GM21786 (cell line): ENCODE results near the gene LPO.

Experiments used
- ATAC-seq: cut with Tn5 transposase; IDR thresholded peaks from one replicate; pipeline ENCODE4 v1.9.1; 2021; ENCODE audit not compliant: unreplicated experiment

LPO gene

DNA sequence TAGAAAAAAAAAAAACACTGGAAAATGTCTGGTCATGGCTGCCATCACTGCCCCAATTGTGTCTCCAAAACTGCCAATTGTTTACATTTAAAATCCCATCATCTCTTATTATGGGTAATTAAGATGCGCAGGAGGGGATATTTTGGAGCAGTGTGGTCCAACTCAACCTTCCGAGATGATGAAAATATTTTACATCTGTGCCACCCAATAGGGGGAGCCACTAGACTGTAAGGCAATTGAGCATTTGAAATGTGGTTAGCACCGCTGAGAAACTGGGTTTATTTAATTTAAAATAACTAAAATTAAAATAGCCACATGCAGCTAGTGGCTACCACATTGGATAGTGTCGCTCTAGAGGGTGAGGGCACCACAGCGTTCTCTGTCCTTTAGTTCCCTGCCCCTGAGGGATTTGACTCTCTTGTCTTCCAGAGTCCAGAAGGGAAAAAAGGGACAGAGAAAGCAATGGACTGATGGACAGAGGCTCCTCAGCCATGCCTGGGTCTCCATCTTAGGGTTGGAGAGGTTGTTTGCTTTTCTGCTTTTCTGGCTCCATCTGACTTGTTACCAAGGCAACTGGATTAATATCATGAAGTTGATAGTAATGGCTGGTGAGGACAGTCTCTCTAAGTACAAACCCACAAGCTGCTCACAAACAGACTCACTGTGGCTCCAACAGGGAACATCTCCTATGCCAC, 38.9 kb downstream of the LPO start:
- no peak for ATAC-seq

DNA sequence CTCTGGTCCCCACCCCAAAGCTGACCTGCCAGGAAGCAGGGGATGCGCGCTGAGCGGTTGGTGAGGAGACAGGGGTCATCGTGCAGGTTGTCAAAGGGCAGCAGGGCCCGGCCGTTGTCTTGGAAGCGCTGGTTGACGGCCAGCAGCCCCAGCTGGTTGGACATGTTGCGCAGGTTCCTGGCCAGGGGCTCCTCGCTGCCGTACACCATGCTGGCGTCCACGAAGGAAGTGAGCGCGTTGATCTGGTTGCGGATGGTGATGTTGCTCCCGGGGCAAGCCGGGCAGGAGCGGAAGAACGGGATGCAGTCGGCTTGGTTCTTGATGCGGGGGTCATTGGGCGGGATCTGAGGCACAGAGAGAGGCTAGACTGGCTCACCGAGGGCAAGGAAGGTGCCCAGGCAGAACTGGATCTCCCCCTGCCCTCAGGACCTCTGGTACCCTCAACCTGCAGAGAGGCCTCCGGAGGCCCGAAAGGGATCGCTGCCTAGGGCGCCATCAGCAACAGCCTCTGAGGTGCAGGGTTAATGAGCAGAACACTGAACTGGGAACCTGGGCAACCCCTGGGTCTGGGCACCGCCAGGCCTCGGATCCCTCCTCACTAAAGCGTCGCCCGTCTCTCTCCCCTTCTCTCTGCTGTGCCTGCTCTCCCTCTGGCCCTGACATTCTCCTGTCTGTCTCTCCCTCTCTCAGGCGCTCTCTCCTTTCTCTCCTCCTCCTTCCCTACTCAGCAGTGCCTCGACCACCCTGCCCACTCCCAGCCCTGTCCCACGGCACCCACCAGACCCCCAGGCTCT, 39.6 kb downstream of the LPO start:
- ATAC-seq = no peak

DNA sequence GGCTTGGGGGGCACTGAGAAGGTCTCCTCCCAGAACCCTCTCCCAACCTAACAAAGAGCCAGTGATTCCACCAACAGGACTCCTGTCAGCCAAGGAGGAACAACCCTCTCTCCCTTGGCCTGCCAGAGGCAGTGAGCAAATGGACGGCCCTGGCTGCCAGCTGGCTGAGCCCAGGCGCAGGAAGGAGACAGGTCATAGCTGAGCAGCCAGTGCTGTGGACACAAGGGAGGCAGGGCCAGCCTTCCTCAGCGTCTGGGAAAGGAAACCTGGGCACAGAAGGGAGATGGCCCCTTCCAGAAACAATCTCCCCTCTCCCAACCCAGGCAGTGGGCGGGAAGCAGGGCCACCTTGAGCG, 40.3 kb downstream of the LPO start:
- ATAC-seq = no peak

DNA sequence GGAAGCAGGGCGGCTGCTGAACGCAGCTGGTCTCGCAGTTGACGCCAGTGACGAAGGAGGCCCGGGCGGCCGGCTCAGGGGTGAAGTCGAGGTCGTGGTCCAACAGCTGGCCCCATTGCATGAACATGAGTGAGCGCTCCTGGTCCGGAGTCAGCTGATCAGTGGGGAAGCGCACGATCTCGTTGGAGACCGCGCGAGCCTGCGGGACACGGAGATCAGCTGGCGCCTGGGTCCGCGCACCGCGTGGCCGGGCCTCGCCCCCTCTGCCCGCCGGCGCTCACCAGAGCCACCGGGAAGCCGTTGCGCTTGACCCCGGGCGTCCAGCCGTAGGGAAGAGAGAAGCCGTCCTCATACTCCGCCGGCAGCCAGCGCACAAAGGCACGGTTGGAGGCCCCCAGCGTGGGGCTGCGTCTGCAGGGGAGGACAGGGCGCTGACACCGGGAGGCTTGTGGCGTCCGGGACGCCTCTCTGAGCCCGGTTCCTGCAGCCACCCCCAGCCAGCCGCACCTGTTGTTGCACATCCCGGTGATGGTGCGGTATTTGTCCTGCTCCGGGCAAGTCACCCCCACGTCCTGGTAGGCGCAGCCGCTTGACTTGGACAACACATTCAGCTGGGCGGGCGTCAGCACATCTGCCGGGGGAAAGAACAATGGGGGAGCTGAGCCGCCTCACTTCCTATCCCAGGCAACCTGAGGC, 40.8 kb downstream of the LPO start:
- no peak for ATAC-seq

DNA sequence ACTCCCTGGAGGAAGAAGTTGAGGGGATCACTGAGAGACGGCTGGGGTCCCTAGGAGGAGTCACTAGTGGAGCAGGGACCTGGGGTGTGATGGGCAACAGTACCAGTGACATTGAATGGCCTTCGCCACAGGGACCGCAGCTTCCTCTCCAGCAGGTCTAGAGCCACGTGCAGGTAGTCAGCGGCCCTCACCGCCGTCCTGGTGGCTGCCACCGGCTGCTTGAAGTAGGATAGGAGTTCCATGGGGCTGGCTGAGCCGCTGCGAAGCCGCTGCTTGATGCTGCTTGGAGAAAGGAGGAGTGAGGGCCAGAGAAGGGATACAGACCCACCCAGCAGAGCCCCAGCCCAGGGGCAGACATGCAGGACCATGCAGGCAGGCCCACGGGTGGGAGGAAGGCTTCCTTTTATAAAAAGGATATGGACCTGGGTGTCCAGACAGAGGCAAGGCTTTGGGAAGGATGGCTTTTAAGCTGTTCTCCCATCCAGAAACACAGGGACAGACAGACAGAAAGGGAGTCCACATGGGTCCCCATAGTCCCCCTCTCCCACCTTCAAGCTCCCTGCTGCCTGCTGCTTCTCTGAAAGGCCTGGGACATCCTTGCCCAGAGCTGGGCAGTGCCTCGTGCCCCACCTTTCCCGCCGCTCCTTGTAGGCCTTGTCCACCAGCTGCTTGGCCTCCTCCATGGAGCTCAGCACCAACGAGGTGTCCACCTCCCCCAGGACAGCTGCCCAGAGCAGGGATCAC, 41.5 kb downstream of the LPO start:
- no peak for ATAC-seq

DNA sequence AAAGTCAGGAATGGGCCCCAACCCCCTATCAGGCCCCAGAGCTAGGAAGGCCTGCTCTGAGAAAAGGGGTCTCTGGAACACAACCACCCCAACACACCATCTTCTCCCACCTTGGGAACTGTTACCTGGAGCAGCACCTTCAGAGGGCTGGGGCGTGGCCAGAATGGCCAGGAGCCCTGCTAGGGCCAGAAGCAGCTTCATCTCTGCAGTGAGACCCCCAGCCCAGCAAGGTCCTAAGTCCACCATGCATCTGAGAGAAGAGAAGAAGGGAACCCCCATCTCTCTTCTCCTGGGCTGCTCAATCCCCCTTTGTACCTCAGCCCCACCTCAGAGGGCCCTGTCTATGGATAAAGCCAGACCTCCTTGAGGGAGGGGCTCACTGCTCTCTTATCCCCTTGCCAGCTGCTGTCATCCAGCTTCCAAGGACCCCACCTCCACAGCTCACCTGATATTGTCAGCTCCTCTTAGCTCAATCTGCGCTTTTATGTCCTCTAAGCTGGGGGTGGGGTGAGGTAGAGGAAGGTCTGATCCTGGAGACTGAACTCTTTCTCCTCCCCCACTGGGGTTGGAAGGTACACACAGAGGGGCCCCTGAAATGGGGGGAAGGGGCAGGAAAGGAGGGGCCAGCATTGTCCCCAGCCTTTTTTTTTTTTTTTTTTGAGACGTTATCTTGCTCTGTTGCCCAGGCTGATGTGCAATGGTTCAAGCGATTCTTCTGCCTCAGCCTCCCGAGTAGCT, 42.3 kb downstream of the LPO start, which contains the start of gene MPO:
TSS of gene MPO (minus strand) at position 456 of the 738 bp plus-strand sequence. CDS start at position 279, 177 bp downstream.
- no peak for ATAC-seq

DNA sequence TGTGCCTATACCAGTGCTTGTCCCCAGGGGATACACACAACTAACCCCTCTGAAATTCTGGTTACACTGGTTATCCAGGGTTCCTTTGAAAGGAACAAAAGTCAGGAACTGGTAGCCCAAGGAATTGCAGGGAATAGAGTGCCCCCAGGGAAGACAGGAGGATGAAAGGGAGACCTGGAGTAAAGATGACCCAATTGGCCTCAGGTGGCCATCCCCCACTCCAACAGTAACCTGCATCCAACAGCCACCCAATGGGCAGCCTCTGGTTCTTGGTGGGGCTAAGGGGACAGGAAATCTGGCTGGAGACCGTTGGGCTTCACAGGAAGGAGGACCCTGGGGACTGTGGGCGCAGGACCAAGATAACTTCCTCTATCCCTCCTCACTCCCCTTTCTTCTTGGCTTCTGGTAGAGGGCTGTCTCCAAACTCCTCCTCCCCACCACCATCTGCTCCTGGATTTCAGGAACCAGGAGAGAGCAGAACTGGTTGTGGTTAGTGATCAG, 43.2 kb downstream of the LPO start:
- no peak for ATAC-seq

DNA sequence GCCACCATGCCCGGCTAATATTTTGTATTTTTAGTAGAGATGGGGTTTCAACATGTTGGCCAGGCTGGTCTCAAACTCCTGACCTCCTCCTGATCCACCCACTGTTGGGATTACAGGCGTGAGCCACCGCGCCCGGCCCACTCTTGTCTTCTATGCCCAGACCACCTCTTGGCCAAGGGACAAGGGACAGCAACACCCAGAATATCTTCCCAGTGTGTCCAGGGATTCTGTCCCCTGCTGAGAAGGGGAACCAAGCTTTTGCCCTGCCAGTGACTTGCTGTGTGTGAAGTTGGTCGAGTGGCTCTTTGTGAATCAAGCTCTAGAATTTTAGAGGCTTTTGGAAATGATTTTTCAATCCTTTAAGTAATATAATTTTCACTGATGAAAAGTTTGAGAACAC, 44.1 kb downstream of the LPO start:
- ATAC-seq = no peak

DNA sequence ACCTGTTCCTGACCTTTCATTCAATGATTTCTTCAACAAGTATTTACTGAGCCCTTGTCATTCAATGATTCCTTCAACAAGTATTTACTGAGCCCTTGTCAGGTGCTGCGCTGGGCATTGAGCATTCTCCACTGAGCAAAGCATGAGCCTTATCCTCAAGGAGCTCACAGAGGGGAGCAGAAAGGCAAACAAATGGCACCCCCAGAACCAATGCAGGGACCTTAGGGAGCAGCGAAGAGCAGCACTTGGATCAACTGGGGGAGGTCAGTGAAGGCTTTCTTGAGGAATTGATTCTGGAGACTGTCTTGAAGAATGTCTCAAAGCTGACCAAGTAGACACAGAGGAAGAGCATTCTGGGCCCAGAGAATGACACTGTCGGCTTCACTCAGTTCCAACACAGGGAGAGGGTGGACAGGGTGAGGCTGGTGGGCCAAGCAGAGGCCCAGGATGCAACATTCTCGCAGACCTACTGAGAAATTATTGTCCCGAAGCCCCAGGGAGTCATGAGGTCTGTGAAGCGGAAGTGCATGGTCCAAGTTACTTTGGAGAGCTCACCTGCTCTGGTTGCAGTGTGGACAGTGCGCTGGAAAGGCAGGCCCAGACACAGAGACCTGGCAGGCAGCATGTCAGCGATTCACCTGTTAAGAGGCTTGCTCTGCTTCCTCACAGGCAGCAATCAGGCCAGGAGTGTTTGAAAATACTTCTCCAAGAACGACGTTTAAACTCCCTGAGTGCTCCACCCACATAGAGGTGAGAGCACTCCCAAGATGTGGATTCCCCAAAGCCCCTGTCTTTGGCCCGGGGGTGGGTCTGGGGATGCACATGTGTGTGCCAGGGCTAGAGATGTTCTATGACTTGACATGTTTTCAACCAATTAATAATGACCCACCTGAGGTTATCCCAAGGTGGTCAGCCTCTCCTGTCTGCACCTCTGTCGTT, 45.6 kb downstream of the LPO start:
- ATAC-seq = no peak

DNA sequence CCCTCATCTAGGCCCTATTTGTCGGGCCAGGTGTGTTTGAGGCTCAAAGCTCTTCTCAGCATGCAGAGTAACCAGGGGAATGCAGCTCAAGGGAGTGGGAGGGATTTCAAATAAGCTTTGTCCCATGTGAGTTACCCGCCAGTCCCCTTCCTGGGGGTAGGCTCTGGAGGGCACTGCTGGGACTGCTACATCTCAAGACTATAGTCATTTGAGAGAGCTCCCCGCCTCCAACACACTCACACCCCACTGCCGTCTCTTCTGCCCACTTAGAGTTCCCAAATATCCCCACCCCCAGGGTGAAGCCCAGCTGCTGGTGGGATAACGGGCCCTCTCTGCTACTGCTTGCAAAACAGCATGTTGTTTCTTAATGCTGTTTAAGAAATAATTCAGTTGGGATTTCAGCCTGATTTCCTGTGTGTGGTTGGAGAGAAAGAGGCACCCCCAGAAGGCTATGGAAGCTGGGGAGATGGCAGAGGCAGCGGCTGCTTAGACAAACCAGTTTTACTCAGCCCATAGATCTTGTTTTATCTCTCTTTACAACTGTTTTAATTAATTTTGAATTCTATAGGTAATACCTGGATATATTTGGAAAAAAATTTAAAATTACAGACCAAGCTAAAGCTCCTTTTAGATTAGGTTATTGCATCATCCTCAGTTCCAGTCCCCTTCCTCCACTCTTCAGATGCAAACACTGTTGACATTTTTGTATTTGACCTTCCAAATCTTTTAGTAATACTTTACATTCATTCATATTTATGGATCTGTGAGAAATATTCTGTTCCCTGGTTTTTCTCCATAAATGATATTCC, 46.4 kb downstream of the LPO start:
- ATAC-seq = no peak

DNA sequence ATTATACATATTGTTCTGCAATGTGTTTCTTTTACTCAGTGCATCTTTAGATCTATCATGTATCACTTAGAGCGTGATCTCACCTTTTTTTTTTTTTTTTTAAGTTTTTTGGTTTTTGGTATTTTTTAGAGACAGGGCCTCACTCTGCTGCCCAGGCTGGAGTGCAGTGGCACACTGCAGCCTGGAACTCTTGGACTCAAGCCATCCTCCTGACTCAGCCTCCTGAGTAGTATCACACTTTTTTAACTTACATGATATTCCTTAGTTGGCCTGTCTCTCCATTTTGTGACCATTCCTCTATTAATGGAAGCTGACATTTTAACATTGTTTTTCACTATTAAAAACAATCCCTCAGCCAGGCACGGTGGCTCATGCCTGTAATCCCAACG, 47.0 kb downstream of the LPO start:
- ATAC-seq = no peak

DNA sequence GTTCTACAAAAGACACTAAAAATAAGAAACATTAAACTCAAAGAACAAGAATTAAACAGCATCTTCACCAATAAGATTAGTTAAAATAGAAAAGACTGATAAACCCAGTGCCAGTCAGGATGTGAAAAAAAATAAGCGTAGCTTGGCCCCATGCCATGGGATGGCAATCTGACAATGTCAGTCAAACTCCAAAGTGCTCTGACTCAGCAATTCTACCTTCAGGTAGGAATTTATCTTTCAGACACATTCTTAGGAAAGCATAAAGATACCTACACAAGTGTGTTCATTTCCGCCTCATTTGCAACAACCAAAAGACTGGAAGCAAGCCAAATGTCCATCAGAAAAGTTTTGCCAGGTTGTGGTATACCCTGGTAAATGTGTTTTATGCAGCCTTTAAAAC, 51.5 kb downstream of the LPO start:
- ATAC-seq = no peak

DNA sequence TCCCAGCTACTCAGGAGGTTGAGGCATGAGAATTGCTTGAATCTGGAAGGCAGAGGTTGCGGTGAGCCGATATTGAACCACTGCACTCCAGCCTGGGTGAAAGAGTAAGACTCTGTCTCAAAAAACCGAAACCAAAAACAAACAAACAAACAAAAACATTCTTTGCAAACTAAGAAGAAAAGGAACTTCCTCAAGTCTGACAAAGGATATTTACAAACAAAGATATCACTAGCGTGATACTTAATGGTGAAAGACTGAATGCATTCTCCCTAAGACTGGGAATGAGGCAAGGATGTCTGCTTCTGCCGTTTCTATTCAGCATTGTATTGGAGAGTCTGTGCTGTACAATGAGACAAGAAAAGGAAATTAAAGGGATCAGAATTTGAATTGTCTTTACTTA, 52.9 kb downstream of the LPO start:
- ATAC-seq = no peak

DNA sequence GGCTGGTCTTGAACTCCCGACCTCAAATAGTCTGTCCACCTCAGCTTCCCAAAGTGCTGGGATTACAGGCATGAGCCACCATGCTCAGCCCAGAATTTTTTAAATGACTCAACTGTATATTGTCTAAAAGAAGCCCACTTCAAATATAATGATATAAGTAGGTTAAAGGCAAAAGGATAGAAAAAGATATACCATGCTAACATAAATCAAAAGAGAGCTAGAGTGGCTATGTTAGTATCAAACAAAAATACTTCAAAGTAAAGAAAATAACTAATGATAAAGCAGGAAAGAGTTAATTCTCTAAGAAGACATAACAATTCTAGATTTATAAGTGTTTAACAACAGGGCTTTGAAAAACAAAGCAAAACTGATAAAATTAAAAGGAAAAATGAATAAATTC, 55.6 kb downstream of the LPO start:
- no peak for ATAC-seq

DNA sequence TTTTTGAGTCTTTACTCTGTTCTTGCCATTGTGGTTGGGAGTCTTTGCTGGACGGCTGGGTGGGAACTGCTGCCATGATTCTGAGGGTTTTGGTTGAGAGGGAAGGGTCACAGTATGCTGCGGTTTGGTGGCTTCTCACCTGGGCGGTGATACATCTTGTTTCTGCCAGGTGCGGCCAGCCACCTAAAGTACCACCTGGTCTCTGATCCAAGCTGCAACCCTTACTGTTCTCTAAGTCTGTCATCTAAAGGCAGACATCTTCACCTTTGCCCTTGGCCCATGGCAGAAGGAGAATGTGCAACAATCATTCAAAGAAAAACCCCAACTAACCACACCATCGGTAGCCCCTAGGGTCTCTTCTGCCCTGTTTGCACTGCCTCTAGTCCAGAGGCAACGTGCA, 62.0 kb downstream of the LPO start:
- ATAC-seq = no peak

DNA sequence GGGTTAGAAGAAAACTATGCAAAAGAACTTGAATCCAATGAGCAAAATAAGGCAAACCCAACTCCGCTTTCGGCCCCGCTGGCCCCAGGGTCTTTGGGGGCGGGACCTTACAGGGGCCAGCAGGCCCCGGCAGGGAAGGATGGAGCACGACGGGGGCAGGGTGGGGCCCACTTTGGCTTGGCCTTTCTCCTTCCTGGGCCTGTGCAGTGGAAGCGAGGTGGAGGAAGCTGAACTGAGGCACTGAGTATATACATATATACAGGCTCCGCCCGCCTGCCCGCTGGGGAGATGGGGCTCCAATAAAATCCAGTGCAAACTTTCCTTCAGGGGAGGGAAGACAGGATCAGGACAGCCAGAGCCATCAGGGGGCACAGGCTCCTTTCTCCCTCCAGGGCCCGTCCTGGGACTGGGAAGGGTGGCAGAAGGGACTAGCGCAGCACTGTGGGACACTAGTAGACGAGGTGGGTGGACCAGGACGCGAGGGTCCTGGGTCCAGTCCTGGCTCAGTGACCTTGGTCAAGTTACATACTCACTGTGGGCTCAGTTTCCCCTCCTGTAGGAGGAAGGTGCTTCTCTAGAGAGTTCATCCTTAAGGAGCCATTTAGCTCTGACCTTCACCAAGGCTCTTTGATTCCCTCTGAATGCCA, 63.2 kb downstream of the LPO start:
- no peak for ATAC-seq

DNA sequence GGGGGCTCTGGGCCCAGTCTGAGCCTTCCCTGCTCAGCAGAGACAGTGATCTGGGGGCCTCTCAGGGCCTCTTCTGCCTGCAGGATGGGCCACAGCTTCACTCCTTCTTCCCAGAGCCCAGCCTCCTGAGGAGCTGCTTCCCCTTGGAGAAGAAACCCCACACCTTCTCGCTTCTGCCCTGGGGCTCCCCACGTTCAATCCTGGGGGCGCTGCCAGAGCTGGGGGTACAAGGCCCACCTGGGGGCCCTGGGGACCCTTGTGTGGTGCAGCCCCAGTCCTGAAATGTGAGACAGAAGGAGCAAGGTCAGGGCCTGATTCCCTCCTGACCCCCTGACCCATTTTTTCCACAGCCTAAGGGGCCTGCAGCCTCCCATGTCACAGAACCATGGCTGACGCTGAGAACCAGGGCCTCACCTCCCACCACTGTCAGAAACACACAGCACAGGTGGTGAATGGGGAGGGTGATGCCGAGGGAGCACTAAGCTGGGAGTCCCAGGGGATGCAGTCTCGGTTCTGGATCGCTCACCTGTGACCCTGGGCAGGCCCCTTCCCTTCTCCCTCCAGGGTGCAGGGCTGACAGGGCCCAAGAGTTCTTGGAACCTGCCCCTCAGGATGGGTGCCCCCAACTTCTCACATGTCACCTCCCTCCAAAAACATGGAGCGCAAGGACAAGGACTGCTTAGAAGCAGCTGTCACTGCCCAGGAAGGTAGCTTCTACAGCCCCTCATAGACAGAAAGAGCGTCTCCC, 64.0 kb downstream of the LPO start:
- no peak for ATAC-seq
